PC-3 (cell line): ENCODE measurements around the gene OR5K4. TPM values are rescaled to one million over a fixed set of nuclear protein-coding genes. Genes with fewer than 3 reads are reported as not detected.
"Not testable (repeated sequence)": the region's sequence is repeated elsewhere in the genome, so short reads cannot be mapped to it uniquely, and the experiment has no call there.

ENCODE experiments used
- ATAC-seq: fragments of 200-7000 bp; cut with Tn5 transposase; 2 replicates; pipeline ENCODE4 v1.9.1; 2020; ENCODE audit warnings: mild to moderate bottlenecking, moderate library complexity
- BruUV-seq: library from RNA; stranded (reverse); fragments of 400-500 nt; replicated peaks from 2 replicates; lab custom pipeline; 2021; lab: Mats Ljungman, UMichigan
- CTCF ChIA-PET: fragments of 300-600 bp; sonication (Branson Sonifier 250); formaldehyde crosslinking; loops from one replicate; lab custom pipeline; 2022; ENCODE audit warnings: antibody characterized with exemption; lab: Charles Lee
- POLR2A ChIA-PET: fragments of 300-600 bp; sonication (Branson Sonifier 250); formaldehyde crosslinking; loops from one replicate; lab custom pipeline; 2022; ENCODE audit warnings: antibody characterized with exemption; ENCODE audit not compliant: unreplicated experiment; lab: Charles Lee
- DNase-seq: peaks from one replicate; pipeline ENCODE4 v3.0.0-alpha.2; 2015
- H2AFZ ChIP-seq: fragments of 300-600 bp; sonication (generic); 2 replicates; pipeline ENCODE4 v1.6.0; 2016; ENCODE audit warnings: antibody characterized with exemption, low read length
- H3F3A ChIP-seq: fragments of 300-600 bp; sonication (generic); one replicate; pipeline ENCODE4 v1.6.0; 2017; ENCODE audit warnings: antibody characterized with exemption, low read length, control low read depth, mild to moderate bottlenecking; ENCODE audit not compliant: unreplicated experiment
- H3K27ac ChIP-seq: fragments of 300-600 bp; sonication (generic); 2 replicates; pipeline ENCODE4 v1.5.1; 2016; ENCODE audit warnings: mild to moderate bottlenecking, low read length
- H3K27me3 ChIP-seq: fragments of 300-600 bp; sonication (generic); 2 replicates; pipeline ENCODE4 v1.6.1; 2016; ENCODE audit warnings: low read length, mixed read lengths
- H3K36me3 ChIP-seq: fragments of 300-600 bp; sonication (generic); 2 replicates; pipeline ENCODE4 v1.6.1; 2016; ENCODE audit warnings: low read depth, mixed run types, low read length, mixed read lengths
- H3K4me1 ChIP-seq: fragments of 300-600 bp; sonication (generic); 2 replicates; pipeline ENCODE4 v1.5.1; 2016; ENCODE audit warnings: low read length; ENCODE audit not compliant: insufficient read depth
- H3K4me2 ChIP-seq: fragments of 300-600 bp; sonication (generic); 2 replicates; pipeline ENCODE4 v1.6.0; 2016; ENCODE audit warnings: low read length
- H3K4me3 ChIP-seq: fragments of 300-600 bp; sonication (generic); 2 replicates; pipeline ENCODE4 v1.5.1; 2016; ENCODE audit warnings: mild to moderate bottlenecking, low read length, mixed read lengths
- H3K79me2 ChIP-seq: fragments of 300-600 bp; sonication (generic); 2 replicates; pipeline ENCODE4 v1.6.1; 2017; ENCODE audit warnings: low read length, mixed read lengths
- H3K9ac ChIP-seq: fragments of 300-600 bp; sonication (generic); 2 replicates; pipeline ENCODE4 v1.6.0; 2016; ENCODE audit warnings: mild to moderate bottlenecking, low read length
- H3K9me2 ChIP-seq: fragments of 300-600 bp; sonication (generic); replicated peaks from 2 replicates; pipeline ENCODE4 v1.6.1; 2016; ENCODE audit warnings: mixed run types, low read length, mixed read lengths
- H3K9me3 ChIP-seq: fragments of 300-600 bp; sonication (generic); 2 replicates; pipeline ENCODE4 v1.6.1; 2016; ENCODE audit warnings: low read length, mixed read lengths
- H4K20me1 ChIP-seq: fragments of 300-600 bp; sonication (generic); 2 replicates; pipeline ENCODE4 v1.6.1; 2016; ENCODE audit warnings: low read length, mixed read lengths
- CTCF ChIP-seq: fragments of 300-600 bp; sonication (generic); conservative IDR thresholded peaks from 2 replicates; pipeline ENCODE4 v1.5.1; 2017; ENCODE audit warnings: antibody characterized with exemption, low read depth, mild to moderate bottlenecking, low read length
- EZH2 ChIP-seq: fragments of 300-600 bp; sonication (generic); IDR thresholded peaks from one replicate; pipeline ENCODE4 v1.6.1; 2017; ENCODE audit warnings: antibody characterized with exemption, mild to moderate bottlenecking, low read length; ENCODE audit not compliant: unreplicated experiment
- EZH2phosphoT487 ChIP-seq: fragments of 300-600 bp; sonication (generic); IDR thresholded peaks from 2 replicates; pipeline ENCODE4 v1.6.1; 2018; ENCODE audit warnings: mild to moderate bottlenecking, antibody characterized with exemption, low read length, borderline replicate concordance
- intact Hi-C: fragments of 100-400 bp; cut with micrococcal nuclease; formaldehyde crosslinking; loops from 2 replicates; pipeline ENCODE4 v1.9.0; 2023
- total RNA-seq: library from RNA; depleted of rRNA; stranded (reverse); fragments of >200 nt; gene quantifications from 2 replicates; pipeline ENCODE4 v1.2.3, GENCODE V29; 2014

OR5K4 gene
- total RNA-seq, 1 experiment from 2014 or later, result not detected

- POLR2A ChIA-PET, result interaction anchor here (0.7 kb wide), 1 partner anchor 67 kb away, joined by 3 read pairs; no protein-coding TSS in a partner anchor
- DNase-seq, result no peak
- H3K9me2 ChIP-seq, result no peaks in the 10 kb centered on the region
- H3K4me1 ChIP-seq, result no peaks in the 10 kb centered on the region
- no peaks in the 10 kb centered on the region for H3F3A ChIP-seq
- no peaks in the 10 kb centered on the region for H4K20me1 ChIP-seq
- intact Hi-C loops, result no loop called here
- H3K36me3 ChIP-seq, result no peaks in the 10 kb centered on the region
- ATAC-seq, result no peak
- no peak overlapping the region for H3K4me2 ChIP-seq
- no peak overlapping the region for H3K4me3 ChIP-seq
- H3K79me2 ChIP-seq, result no peaks in the 10 kb centered on the region
- TF ChIP-seq EZH2, result no peak
- no peak for TF ChIP-seq EZH2phosphoT487
- no peak for TF ChIP-seq CTCF
- no peak overlapping the region for H3K27ac ChIP-seq
- H3K27me3 ChIP-seq, result peaks cover 35% of the 10 kb centered on the region
- no peaks in the 10 kb centered on the region for H3K9me3 ChIP-seq
- BruUV-seq, result no TSS peak
- CTCF ChIA-PET, result no interaction called here
- no peak overlapping the region for H2AFZ ChIP-seq
- H3K9ac ChIP-seq, result no peak overlapping the region
These were observed 41.4 kb downstream of the OR5K4 start for GRCh38 chr3:98395101-98395500.

GRCh38 chr3:98396482-98396881 lies 42.8 kb downstream of the OR5K4 start:
- intact Hi-C loops, H3K4me1 ChIP-seq, H3K36me3 ChIP-seq, CTCF ChIA-PET, ATAC-seq, BruUV-seq, H3K4me2 ChIP-seq, H2AFZ ChIP-seq, H3K9ac ChIP-seq, H3K9me2 ChIP-seq, H3K79me2 ChIP-seq, H3F3A ChIP-seq, H3K27ac ChIP-seq, H3K4me3 ChIP-seq, DNase-seq, H3K9me3 ChIP-seq, H4K20me1 ChIP-seq, POLR2A ChIA-PET: not testable (repeated sequence)
- H3K27me3 ChIP-seq, result peaks cover 24% of the 10 kb centered on the region; the same call in 1 of the 2 replicates

GRCh38 chr3:98398513-98398912 lies 44.9 kb downstream of the OR5K4 start:
- no TSS peak for BruUV-seq
- CTCF ChIA-PET, result no interaction called here

More at GRCh38 chr3:98398513-98398912, 44.9 kb downstream of the OR5K4 start:
- H3F3A ChIP-seq, result no peaks in the 10 kb centered on the region
- no peaks in the 10 kb centered on the region for H3K36me3 ChIP-seq
- no peaks in the 10 kb centered on the region for H4K20me1 ChIP-seq
- intact Hi-C loops, result no loop called here
- POLR2A ChIA-PET, result no interaction called here
- no peak overlapping the region for H3K4me2 ChIP-seq
- no peak overlapping the region for H3K27ac ChIP-seq
- TF ChIP-seq CTCF (no peak), EZH2phosphoT487 (no peak), EZH2 (no peak)
- no peaks in the 10 kb centered on the region for H3K9me2 ChIP-seq
- H3K4me3 ChIP-seq, result no peak overlapping the region
- H3K27me3 ChIP-seq, result peaks cover 22% of the 10 kb centered on the region; the same call in 1 of the 2 replicates
- no peaks in the 10 kb centered on the region for H3K9me3 ChIP-seq
- H3K9ac ChIP-seq, result no peak overlapping the region
- DNase-seq, result no peak
- no peak overlapping the region for H2AFZ ChIP-seq
- no peak for ATAC-seq
- no peaks in the 10 kb centered on the region for H3K4me1 ChIP-seq
- no peaks in the 10 kb centered on the region for H3K79me2 ChIP-seq
